GM12875 (cell line): ENCODE results near the gene ZFP36L2.

Experiments
- H3K4me3 ChIP-seq: one replicate; pipeline ENCODE4 v1.5.1; 2011; ENCODE audit warnings: low read depth, low read length, control low read depth
- TF ChIP-seq, protein P1 (sequence below): IDR thresholded peaks from 2 replicates; pipeline ENCODE4 v1.5.1; 2011; ENCODE audit warnings: low read depth, mild to moderate bottlenecking, control low read depth, inconsistent platforms, low read length, moderate library complexity, borderline replicate concordance; ENCODE audit not compliant: insufficient read depth

ZFP36L2 gene, protein sequence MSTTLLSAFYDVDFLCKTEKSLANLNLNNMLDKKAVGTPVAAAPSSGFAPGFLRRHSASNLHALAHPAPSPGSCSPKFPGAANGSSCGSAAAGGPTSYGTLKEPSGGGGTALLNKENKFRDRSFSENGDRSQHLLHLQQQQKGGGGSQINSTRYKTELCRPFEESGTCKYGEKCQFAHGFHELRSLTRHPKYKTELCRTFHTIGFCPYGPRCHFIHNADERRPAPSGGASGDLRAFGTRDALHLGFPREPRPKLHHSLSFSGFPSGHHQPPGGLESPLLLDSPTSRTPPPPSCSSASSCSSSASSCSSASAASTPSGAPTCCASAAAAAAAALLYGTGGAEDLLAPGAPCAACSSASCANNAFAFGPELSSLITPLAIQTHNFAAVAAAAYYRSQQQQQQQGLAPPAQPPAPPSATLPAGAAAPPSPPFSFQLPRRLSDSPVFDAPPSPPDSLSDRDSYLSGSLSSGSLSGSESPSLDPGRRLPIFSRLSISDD

DNA sequence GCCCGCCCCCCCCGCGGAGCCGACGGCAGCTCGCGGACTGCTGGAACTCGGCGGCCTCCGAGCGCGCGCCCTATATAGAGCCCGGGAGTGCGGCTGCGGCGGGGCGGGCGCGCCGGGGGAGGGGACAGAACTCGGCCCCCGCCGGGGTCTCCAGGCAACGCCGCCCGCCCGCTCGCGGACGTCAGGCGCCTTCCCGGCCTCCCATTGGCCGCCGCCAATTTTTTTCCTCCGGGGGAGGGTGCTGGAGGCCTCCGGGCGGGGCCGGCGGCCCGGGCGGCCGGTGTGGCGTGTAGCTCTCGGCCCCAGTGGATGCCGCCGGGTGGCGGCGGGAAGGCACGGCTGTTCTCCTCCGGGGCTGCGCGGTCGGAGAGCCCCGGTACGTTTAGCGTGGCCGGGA is at the start of gene ZFP36L2:
Gene ZFP36L2, minus strand, starts transcription at position 49 of the 397 bp plus-strand sequence. CDS start 291 bp downstream, outside the sequence.
- peak within 1 kb of the TSS; percentile 55 for H3K4me3 ChIP-seq
- TF ChIP-seq, protein P1, sequence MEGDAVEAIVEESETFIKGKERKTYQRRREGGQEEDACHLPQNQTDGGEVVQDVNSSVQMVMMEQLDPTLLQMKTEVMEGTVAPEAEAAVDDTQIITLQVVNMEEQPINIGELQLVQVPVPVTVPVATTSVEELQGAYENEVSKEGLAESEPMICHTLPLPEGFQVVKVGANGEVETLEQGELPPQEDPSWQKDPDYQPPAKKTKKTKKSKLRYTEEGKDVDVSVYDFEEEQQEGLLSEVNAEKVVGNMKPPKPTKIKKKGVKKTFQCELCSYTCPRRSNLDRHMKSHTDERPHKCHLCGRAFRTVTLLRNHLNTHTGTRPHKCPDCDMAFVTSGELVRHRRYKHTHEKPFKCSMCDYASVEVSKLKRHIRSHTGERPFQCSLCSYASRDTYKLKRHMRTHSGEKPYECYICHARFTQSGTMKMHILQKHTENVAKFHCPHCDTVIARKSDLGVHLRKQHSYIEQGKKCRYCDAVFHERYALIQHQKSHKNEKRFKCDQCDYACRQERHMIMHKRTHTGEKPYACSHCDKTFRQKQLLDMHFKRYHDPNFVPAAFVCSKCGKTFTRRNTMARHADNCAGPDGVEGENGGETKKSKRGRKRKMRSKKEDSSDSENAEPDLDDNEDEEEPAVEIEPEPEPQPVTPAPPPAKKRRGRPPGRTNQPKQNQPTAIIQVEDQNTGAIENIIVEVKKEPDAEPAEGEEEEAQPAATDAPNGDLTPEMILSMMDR: no peak

DNA sequence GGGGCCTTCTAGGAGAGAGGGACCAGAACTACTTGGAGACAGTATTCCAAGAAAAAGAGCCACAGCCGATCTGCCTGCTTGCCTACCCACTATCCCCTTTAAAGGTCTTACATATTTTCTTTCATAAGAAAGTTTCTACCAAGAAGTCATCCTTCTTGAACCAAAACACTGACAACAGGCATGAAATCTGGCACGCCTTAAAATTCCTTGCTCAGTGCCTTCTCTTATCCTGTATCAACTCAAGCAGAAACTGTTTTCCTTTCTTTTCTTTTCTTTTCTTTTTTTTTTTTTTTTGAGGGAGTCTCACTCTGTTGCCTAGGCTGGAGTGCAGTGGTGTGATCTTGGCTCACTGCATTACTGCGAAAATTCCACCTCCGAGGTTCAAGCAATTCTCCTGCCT is 48.3 kb upstream of the ZFP36L2 start:
- H3K4me3 ChIP-seq: no peak overlapping the region
- TF ChIP-seq, protein P1: no peak

DNA sequence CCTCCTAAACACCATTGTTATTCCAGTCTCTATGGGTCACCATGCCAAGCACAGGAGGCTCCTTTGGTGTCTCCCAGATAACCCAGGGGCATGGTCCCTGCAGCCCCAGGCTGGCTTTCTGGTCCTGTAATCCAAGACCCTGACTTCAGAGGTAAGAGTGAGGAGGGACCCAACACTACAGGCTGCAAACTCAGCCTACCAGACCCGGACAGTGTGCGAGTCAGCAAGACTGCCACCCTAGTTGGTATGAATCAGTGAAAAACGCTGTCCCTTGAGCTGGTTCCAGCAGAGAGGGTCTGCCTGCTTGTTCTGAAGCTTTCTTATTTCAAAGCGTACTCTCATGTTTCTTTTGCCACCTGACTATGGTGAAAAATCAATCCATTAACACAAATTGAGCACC is 47.6 kb upstream of the ZFP36L2 start:
- TF ChIP-seq, protein P1: no peak
- no peak overlapping the region for H3K4me3 ChIP-seq

DNA sequence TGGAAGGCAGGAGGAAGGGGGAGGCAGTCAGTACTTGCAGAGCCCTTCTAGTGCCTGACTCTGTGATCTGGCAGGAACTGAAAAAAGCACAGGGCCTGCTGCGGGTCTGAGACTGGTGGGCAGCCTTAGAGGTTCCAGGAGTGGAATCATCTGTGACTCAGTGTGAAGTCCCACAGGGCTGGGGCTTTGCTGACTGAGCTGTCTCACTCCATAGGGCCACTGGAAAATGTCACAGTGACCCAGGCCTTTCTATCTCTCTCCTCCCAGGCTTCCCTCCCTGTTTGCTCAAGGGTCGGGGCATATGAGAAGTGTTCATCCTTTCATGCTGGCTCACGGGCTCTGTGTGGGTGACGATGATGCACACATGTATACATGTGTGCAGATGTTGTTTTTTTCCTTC is 47.1 kb upstream of the ZFP36L2 start:
- TF ChIP-seq, protein P1: no peak
- H3K4me3 ChIP-seq: no peak overlapping the region

GRCh38 chr2:43270930-43271615 is 44.7 kb upstream of the ZFP36L2 start:
- TF ChIP-seq, protein P1: no peak
- H3K4me3 ChIP-seq: no peak overlapping the region

GRCh38 chr2:43270461-43270860 is 44.1 kb upstream of the ZFP36L2 start:
- H3K4me3 ChIP-seq: no peak overlapping the region
- TF ChIP-seq, protein P1: no peak
